Epithelial cell of proximal tubule (primary cell): Measurements from ENCODE around the gene EYA3. TPM values are rescaled to one million over a fixed set of nuclear protein-coding genes. Genes with fewer than 3 reads are reported as not detected.
A peak's percentile ranks its signal among the peaks of the same experiment; 100 is the strongest.

Source experiments
- DNase-seq: peaks from one replicate; pipeline ENCODE4 v3.0.0-alpha.2; 2011; ENCODE audit warnings: low read depth
- H3K4me3 ChIP-seq: 2 replicates; pipeline ENCODE4 v1.5.1; 2011; ENCODE audit warnings: low read depth, mild to moderate bottlenecking, low read length
- total RNA-seq: library from RNA; depleted of rRNA; stranded (reverse); fragments of >200 nt; gene quantifications from 2 replicates; pipeline ENCODE4 v1.2.3, GENCODE V29; 2015
- TF ChIP-seq, protein P1 (sequence below): conservative IDR thresholded peaks from 2 replicates; pipeline ENCODE4 v1.5.1; 2012; ENCODE audit warnings: low read depth, mild to moderate bottlenecking, low read length

Gene EYA3
- total RNA-seq, 1 donor from 2014 or later, result 22.2 TPM

- TF ChIP-seq, protein P1, sequence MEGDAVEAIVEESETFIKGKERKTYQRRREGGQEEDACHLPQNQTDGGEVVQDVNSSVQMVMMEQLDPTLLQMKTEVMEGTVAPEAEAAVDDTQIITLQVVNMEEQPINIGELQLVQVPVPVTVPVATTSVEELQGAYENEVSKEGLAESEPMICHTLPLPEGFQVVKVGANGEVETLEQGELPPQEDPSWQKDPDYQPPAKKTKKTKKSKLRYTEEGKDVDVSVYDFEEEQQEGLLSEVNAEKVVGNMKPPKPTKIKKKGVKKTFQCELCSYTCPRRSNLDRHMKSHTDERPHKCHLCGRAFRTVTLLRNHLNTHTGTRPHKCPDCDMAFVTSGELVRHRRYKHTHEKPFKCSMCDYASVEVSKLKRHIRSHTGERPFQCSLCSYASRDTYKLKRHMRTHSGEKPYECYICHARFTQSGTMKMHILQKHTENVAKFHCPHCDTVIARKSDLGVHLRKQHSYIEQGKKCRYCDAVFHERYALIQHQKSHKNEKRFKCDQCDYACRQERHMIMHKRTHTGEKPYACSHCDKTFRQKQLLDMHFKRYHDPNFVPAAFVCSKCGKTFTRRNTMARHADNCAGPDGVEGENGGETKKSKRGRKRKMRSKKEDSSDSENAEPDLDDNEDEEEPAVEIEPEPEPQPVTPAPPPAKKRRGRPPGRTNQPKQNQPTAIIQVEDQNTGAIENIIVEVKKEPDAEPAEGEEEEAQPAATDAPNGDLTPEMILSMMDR, result no peak
- peak; percentile 92 for DNase-seq
- H3K4me3 ChIP-seq, result no peak overlapping the region
Measured at GRCh38 chr1:28112388-28113241, 24.2 kb upstream of the EYA3 start.

DNA sequence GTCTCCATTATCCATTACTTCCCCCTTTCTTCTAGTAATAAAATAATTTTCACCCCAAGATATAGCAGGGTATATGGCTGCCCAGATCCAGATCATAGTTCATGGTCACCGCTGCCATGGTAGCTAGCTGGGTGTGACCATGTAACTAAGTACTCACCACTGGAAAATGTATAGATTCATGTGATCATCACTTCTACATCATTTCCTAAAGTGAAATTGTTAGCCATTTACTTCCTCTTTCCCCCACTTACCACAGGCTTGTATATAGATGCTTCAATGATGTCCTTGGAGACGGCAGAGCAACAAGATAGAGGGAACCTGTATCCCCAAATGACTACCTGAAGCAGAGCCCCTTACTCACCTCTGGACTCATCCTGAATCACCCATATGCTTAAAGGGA is 22.7 kb upstream of the EYA3 start:
- TF ChIP-seq, protein P1, result no peak
- no peak overlapping the region for H3K4me3 ChIP-seq
- no peak for DNase-seq

- no peak overlapping the region for H3K4me3 ChIP-seq
- no peak for DNase-seq
Measured at GRCh38 chr1:28110555-28110954, 22.1 kb upstream of the EYA3 start.

DNA sequence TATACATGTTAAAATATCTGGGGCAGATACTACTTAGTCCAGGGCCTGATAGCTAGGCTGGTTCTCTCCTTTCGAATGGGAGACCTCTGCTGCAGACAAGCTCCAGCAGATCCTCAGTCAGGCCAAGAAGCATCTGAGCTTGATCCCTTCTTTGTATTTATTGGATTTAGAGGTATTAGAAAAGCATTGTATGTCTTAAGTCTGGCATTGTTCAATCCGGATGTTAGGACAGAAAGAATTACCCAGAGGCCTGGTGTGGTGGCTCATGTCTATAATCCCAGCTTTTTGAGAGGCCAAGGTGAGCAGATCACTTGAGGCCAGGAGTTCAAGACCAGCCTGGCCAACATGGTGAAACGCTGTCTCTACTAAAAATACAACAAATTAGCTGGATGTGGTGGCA is 21.2 kb upstream of the EYA3 start:
- no peak for DNase-seq
- H3K4me3 ChIP-seq, result no peak overlapping the region
- TF ChIP-seq, protein P1, result no peak

More at GRCh38 chr1:28110555-28110954, 22.1 kb upstream of the EYA3 start:
- TF ChIP-seq, protein P1, result no peak

DNA sequence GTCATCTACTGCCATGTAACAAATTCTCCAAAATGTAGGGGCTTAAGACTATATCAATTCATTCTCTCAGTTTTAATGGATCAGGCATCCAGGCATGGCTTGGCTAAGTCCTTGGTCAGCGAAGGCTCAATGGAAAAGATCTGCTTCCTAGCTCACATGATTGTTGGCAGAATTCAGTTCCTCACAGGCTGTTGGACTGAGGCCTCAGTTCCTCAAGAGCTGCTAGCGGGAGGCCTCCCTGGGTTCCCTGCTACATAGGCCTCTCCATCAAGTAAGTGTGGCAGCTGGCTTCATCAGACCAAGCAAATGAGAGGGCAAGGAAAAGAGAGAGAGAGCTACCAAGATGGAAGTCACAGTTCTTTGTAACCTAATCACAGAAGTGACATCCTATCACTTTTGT is 19.6 kb upstream of the EYA3 start:
- TF ChIP-seq, protein P1, result no peak
- H3K4me3 ChIP-seq, result no peak overlapping the region
- DNase-seq, result no peak

DNA sequence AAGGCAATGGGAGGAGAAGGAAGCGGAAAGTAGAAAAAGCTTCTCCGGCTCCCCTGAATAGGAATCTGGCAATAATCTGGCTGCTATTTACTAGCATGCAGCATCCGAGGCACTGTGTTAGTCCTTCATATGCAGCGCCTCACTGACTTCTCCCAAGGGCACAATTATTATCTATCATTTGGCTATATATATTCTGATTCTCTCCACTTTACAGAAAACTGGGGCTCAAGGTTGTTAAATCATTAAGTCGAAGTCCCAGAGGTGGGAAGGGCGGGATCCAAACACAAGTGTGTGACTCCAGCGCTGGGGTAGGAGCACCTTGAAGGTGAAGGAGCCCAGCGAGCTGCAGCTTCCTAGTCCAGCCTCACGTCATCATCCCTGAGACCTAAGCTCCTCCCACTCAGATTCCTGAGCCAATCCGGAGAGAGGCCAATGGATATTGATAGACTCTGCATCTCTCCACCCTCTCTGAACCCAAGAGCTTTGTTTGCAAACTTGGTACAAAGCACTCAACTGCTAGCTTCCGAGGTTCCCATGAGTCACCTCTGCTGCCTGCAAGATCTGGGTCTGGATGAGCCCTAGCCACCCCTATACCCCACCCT is 16.6 kb upstream of the EYA3 start:
- TF ChIP-seq, protein P1, result no peak
- DNase-seq, result no peak
- H3K4me3 ChIP-seq, result no peak overlapping the region
